PC-9 (cell line): Measurements from ENCODE around the gene DRGX.

Source experiments
- CTCF ChIP-seq: fragments of 200-600 bp; sonication (generic); conservative IDR thresholded peaks from 2 replicates; pipeline ENCODE4 v1.6.1; 2017; ENCODE audit warnings: mixed run types, antibody characterized with exemption, mild to moderate bottlenecking, moderate library complexity
- EZH2 ChIP-seq: fragments of 200-600 bp; sonication (generic); IDR thresholded peaks from 2 replicates; pipeline ENCODE4 v1.8.0; 2017; ENCODE audit warnings: antibody characterized with exemption, low read depth

GRCh38 chr10:49442863-49443262, 47.0 kb upstream of the DRGX start:
- no peak for TF ChIP-seq CTCF
- TF ChIP-seq EZH2, result no peak
